GM21576 (cell line): Measurements from ENCODE around the gene GPC6.

Experiments
- ATAC-seq: cut with Tn5 transposase; IDR thresholded peaks from one replicate; pipeline ENCODE4 v1.9.1; 2021; ENCODE audit warnings: mild to moderate bottlenecking, moderate library complexity; ENCODE audit not compliant: unreplicated experiment

Gene GPC6

GRCh38 chr13:94362411-94362909 lies 1135.9 kb downstream of the GPC6 start:
- ATAC-seq, result peak; percentile 99

DNA sequence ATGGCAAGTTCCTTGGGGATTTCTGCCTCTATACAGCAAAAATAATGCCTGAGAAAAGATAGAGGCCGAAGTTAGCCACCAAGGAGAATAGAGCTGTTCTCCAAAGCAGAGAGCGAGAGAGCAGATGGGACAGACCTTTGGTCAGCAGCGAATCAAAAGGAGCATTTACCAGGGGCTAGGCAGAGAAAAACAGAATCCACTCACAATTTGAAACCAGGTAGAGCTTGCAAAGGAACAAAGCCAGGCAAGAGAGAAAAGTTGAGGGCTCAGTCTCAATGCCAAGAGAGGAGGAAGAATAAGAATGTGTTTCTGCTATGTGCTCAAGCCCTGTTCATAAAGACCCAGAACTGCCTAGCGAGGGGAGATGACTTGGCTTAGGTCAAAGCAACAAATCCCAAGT lies 1140.1 kb downstream of the GPC6 start:
- ATAC-seq, result no peak

- ATAC-seq, result no peak
Observed at GRCh38 chr13:94369972-94370436, 1143.4 kb downstream of the GPC6 start.

DNA sequence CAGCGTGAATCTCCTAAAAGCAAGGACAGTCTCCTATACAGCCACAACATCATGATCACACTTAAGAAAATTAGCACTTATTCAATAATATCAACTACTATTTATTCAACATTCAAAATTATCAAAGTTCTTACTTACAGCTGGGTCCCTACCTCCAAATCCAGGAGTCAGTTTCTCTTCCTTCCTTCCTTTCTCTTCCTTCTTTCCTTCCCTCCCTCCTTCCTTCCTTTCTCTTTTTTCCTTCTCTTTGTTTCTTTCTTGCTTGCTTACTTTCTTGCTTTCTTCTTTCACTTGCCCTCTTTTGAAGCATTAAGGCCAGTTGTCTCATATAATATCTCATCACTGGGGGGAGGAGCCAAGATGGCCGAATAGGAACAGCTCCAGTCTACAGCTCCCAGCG lies 1145.2 kb downstream of the GPC6 start:
- no peak for ATAC-seq

GRCh38 chr13:94382517-94382916 lies 1155.9 kb downstream of the GPC6 start:
- no peak for ATAC-seq

DNA sequence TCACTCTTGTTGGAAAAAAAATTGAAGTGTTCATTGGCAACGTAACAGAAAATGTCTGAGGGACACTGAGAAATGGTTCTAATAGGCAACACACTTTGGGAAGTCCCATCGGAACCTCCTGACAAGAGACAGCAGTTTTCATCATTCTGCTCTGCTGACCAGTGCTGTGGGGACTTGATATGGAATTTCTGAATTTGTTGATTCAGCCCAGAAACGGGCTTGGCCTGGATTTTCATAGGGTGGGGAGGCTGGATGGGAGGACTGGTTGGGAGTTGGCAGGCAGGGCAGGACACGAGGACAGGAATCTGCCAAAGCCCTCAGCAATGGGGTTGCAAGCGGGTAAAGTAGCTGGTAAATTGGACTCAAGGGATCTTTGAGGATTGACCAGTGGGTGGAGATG lies 1156.4 kb downstream of the GPC6 start:
- no peak for ATAC-seq

- no peak for ATAC-seq
Observed at GRCh38 chr13:94384231-94384905, 1157.8 kb downstream of the GPC6 start.

DNA sequence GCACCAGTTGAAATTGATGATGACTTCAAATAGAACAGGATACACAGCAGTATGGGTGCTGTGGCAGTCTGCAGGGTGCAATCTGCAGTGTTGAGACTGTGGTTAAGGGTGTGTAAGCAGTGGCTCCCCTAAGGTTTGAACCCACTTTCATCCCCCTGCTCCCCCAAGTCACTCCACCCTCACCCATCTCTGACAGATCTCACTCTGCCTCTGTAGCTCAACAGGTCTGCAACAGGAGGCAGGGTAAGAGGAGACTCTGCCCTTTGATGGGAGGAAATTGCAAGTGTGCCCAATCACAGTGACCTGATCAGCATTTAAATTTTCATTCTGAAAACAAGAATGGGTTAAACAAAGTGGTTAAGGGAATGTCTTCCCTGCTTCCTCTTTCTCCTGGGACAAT lies 1160.4 kb downstream of the GPC6 start:
- no peak for ATAC-seq

GRCh38 chr13:94389604-94390351 lies 1163.2 kb downstream of the GPC6 start:
- ATAC-seq, result no peak

- no peak for ATAC-seq
Observed at GRCh38 chr13:94390881-94391280, 1164.3 kb downstream of the GPC6 start.

GRCh38 chr13:94394723-94395122 lies 1168.1 kb downstream of the GPC6 start:
- no peak for ATAC-seq

DNA sequence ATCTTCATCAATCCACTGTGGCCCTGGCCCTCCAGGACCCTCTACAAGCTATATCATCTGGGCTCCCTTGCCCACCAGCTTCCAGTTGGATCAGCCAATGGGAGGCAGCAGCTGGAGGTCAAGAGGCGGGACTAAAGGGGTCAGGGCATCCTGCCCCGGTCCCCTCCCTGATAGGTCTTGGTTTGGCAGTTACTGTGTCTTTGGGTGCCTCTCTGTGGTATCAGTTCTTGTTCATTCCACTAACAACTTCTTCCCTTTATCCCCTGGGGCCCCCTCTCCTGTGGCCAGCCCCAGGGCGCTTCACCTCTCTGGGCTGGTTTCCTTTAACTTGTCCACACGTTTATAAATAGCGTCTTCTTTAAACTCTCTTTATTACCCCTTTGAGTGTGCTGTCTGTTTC lies 1169.3 kb downstream of the GPC6 start:
- ATAC-seq, result no peak

DNA sequence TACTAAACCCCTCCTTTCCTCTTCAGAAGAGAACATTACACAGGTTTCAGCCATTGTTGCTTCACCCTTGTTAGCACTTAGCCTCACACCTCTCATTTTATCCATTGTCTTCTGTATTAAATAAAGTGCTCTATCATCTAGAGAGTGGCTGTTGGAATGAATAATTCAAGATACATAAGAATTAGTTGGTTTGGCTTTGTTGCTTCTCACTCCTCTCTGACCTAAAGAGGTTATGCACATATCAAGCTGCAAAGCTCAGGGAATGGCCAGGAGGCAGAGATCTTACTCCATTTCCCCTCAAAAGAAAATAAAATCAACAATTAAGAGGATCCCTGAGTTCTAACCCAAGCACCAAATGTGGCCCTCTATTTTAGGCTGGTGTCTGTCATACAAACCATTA lies 1173.2 kb downstream of the GPC6 start:
- no peak for ATAC-seq

GRCh38 chr13:94400874-94401273 lies 1174.3 kb downstream of the GPC6 start:
- ATAC-seq, result no peak

DNA sequence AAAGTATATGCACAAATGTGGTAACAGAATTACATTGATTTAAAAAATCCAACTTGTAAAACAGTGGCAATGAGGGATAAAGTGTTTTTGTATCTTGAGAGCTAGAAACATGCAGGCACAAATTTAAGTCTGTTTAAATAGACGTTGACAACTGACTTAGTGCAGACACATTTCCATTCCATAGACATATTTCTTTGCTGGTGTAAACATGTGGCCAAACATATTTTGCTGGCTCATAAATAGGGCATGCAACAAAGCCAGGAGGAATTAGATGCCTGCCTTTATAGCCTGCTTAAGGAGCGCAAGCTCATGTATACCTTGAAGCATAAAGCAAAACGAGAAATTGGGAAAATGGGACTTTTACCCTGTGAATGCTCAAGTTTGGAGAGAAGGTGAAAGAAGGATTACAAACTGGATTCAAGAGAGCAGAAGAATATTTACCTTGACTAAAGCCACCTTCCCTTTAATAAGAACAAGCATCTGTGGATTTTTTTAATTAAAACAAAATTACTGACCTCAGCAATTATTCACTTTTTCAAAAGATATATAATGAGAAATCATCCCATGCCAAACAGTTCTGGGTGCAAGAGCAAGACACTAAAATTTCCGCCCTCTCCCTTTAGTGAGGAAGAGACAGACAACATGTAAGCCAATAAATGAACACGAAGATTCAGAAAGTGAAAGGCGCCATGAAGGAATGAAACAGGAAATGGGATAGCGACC lies 1181.9 kb downstream of the GPC6 start:
- ATAC-seq, result no peak

DNA sequence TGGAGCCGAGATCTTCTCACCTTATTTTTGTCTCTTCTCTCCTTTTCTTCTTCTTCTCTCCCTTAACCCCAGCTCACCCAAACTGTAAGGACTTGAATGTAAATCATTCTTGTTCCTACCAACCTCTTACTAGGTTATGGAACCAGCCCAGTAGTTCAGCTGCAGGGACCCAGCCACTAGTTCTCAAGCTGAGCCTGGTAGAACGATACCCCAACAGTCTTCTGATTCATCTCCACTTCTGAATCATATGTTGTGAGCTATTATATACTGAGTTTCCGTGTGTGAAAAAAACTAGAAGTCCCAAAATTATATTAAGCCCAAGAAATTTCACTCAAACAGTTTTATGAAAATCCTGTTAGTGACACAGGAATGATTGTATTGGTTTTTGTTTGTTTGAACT lies 1185.1 kb downstream of the GPC6 start:
- no peak for ATAC-seq

DNA sequence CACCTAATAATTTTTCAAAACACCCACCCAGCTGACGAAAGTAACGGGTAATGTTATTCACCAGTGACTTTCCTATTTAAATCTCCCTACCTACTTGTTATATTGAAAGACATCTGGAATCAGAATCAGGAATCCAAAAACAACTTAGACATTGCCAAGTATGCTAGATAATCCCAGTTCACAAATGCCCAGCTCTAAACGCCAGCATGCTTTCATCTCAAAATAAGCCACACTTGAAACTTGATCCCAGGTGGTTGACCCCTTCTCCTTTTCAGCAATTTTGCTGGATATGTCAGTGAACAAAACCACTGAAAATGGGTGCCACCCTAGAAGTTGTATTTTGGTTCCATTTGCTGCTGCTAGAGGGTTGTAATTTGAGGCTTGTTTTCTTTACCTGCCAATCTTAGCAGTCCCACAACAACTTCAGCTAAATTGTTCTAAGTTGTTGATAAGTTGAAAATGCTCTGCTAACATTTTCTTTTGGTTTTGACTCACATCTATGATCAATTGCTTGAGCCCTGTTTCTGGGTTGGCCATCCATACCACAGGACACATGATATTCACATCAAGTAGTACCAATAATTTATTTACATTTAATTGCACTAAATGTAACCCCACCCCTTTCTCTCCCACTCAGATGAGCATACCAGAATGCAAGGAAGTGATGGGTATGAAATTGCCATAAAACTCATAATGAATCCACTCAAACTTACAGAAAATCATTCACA lies 1186.4 kb downstream of the GPC6 start:
- no peak for ATAC-seq

- ATAC-seq, result no peak
Observed at GRCh38 chr13:94413598-94413944, 1187.0 kb downstream of the GPC6 start.

- no peak for ATAC-seq
Observed at GRCh38 chr13:94414141-94414540, 1187.5 kb downstream of the GPC6 start.

GRCh38 chr13:94414708-94415107 lies 1188.1 kb downstream of the GPC6 start:
- no peak for ATAC-seq
